Adrenal gland (tissue), 5 donors: Measurements from ENCODE around the gene DRC7.

Experiments
- CTCF ChIP-seq, 6 experiments: fragments of 450-650 bp in 4 of 6; fragments of 200-600 bp in 2 of 6; sonication (generic) in 1 of 6; IDR thresholded peaks; 1 replicate in 5 of 6; 2 replicates in 1 of 6; pipeline versions ENCODE4 v1.5.1 to v1.8.0; 2016 to 2021; ENCODE audit warnings: antibody characterized with exemption in 6 of 6, mild to moderate bottlenecking in 2 of 6, moderate library complexity in 1 of 6
- POLR2A ChIP-seq, 2 donors: fragments of 450-650 bp; IDR thresholded peaks; one replicate each; pipeline ENCODE4 v1.6.1; 2017; ENCODE audit warnings: antibody characterized with exemption in 2 of 2, mild to moderate bottlenecking in 2 of 2, moderate library complexity in 1 of 2
- donor health status: DM: no; HTN: no; CAD: no.

DNA sequence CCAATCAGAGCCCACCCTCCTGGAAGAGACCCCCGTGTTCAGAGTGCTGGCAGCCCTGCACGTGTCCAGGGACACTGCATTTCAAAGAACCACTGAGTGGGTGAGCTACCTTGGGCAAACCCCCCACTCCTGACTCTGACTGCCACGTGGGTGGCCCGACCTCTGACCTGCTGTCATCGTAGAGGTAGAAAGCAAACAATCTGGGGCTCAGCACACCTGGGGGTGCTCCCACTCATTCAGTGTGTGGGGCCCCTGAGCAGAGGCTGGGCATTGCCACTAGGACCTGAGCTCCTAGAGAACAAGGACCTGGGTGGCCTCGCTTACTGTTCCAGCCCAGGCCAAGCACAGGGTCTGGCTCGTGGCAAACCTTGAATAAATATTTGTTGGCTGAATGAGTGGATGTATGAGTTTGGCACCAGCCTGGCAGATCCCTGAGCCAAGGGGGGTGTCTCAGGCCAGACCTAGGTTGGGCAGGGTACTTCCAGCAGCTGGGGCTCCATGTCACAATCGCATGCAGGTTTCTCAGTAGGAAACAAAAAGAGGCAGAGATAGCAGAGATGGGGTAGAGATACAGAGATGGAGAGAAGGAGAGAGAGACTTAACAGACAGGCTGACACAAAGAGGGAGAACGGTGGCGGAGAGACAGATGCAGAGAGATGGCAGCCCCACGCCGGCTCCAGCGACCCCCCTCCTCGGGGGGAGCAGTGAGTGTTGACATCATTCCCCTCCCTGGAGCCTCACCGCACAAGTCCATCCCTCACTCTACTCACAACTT lies 5.4 kb upstream of the DRC7 start:
- TF ChIP-seq CTCF (IDR thresholded peaks at IDR 0.05) (no peak), POLR2A (IDR thresholded peaks at IDR 0.05) (no peak)
